Esophagus squamous epithelium (tissue), 5 donors: Measurements from ENCODE around the gene PROP1. TPM values are rescaled to one million over a fixed set of nuclear protein-coding genes. Genes with fewer than 3 reads are reported as not detected.

Experiments used
- DNase-seq: peaks from one replicate; lab custom pipeline; 2025; lab: John Stamatoyannopoulos, UW
- H3K27ac ChIP-seq, 4 donors: fragments of 200-600 bp; sonication (generic); one replicate each; pipeline ENCODE4 v1.5.1; 2016 to 2019; ENCODE audit warnings: mild to moderate bottlenecking in 1 of 4
- H3K27me3 ChIP-seq, 4 donors: fragments of 200-600 bp; sonication (generic); 1 replicate in 3 of 4; 2 replicates in 1 of 4; pipeline versions ENCODE4 v1.5.1 to v1.6.0; 2017 to 2021; ENCODE audit warnings: antibody characterized with exemption in 1 of 4
- H3K36me3 ChIP-seq, 3 donors: fragments of 200-600 bp; sonication (generic); one replicate each; pipeline ENCODE4 v1.5.1; 2016 to 2019
- H3K4me1 ChIP-seq, 3 donors: fragments of 200-600 bp; sonication (generic); one replicate each; pipeline ENCODE4 v1.5.1; 2017 to 2019
- H3K4me3 ChIP-seq, 4 donors: fragments of 200-600 bp; sonication (generic); 1 replicate in 3 of 4; 2 replicates in 1 of 4; pipeline ENCODE4 v1.5.1; 2016 to 2019; ENCODE audit warnings: mild to moderate bottlenecking in 2 of 4, moderate library complexity in 1 of 4
- H3K9me3 ChIP-seq, 3 donors: fragments of 200-600 bp; sonication (generic); one replicate each; pipeline ENCODE4 v1.5.1; 2016 to 2019
- POLR2A ChIP-seq, 4 donors: fragments of 450-650 bp; IDR thresholded peaks; one replicate each; pipeline ENCODE4 v1.6.1; 2017; ENCODE audit warnings: antibody characterized with exemption in 4 of 4, mild to moderate bottlenecking in 4 of 4, moderate library complexity in 3 of 4
- WGBS, 2 donors: methylation state at CpG; one replicate each; pipeline ENCODE4 v1.1.5; 2018; 5-methylcytosine and 5-hydroxymethylcytosine counted together
- intact Hi-C: fragments of 100-400 bp; cut with DNase I; formaldehyde crosslinking; loops from one replicate; pipeline ENCODE4 v1.15.0; 2022
- total RNA-seq, 4 donors: library from RNA; depleted of rRNA; stranded (reverse); fragments of >200 nt; gene quantifications; one replicate each; pipeline ENCODE4 v1.1.0, GENCODE V29; 2016
- TF ChIP-seq, protein P1 (sequence below), 6 experiments: fragments of 450-650 bp in 4 of 6; fragments of 200-600 bp in 2 of 6; sonication (generic) in 2 of 6; IDR thresholded peaks; one replicate each; pipeline ENCODE4 v1.5.1; 2016 to 2019; ENCODE audit warnings: antibody characterized with exemption in 6 of 6, mild to moderate bottlenecking in 4 of 6, moderate library complexity in 4 of 6
- donor health status: DM: yes; HTN: yes; CAD: no.

The PROP1 gene
- total RNA-seq, 4 donors from 2014 or later = not detected

DNA sequence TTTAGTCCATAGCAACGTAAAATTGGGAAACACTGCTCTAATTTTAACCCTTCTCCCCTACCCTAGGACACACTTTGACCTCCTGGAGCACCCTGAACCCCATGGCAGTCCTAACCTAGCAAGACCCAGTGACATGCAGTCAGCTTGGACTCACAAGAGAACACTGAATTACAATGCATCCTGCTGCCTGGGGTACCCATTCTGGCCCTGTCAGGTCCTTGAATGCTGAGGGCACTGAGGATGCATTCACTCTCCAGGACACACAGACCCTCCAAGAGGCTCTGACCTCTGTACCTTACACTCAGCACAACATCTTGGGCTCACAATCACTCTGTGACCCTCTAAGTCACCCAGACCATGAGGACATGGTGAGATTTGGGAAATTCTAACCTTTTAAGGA, 1.8 kb upstream of the PROP1 start:
- intact Hi-C loops = no loop called here
- Histone ChIP-seq H3K9me3 (no peaks in the 10 kb centered on the region), H3K4me1 (no peaks in the 10 kb centered on the region), H3K27me3 (peaks cover 0 to 77% (median 0%) of the 10 kb centered on the region in 4 donors), H3K36me3 (no peaks in the 10 kb centered on the region), H3K27ac (no peak overlapping the region), H3K4me3 (no peak overlapping the region)
- no peak for DNase-seq
- 43 to 64% methylated on average over 1 of the region's 1 CpG for WGBS, 2 donors
- TF ChIP-seq POLR2A (IDR thresholded peaks at IDR 0.05) = no peak
- TF ChIP-seq, protein P1, sequence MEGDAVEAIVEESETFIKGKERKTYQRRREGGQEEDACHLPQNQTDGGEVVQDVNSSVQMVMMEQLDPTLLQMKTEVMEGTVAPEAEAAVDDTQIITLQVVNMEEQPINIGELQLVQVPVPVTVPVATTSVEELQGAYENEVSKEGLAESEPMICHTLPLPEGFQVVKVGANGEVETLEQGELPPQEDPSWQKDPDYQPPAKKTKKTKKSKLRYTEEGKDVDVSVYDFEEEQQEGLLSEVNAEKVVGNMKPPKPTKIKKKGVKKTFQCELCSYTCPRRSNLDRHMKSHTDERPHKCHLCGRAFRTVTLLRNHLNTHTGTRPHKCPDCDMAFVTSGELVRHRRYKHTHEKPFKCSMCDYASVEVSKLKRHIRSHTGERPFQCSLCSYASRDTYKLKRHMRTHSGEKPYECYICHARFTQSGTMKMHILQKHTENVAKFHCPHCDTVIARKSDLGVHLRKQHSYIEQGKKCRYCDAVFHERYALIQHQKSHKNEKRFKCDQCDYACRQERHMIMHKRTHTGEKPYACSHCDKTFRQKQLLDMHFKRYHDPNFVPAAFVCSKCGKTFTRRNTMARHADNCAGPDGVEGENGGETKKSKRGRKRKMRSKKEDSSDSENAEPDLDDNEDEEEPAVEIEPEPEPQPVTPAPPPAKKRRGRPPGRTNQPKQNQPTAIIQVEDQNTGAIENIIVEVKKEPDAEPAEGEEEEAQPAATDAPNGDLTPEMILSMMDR (IDR thresholded peaks at IDR 0.05) = no peak

- no peaks in the 10 kb centered on the region for H3K36me3 ChIP-seq
- intact Hi-C loops = no loop called here
- no peak for TF ChIP-seq POLR2A (IDR thresholded peaks at IDR 0.05)
- TF ChIP-seq, protein P1 (IDR thresholded peaks at IDR 0.05) = no peak
- no peak overlapping the region for H3K27ac ChIP-seq
- no peak for DNase-seq
- 59 to 80% methylated on average over 4 to 6 of the region's 6 CpGs for WGBS, 2 donors
- H3K27me3 ChIP-seq = peaks cover 0 to 71% (median 0%) of the 10 kb centered on the region in 4 donors
- no peak overlapping the region for H3K4me3 ChIP-seq
- H3K4me1 ChIP-seq = no peaks in the 10 kb centered on the region
- H3K9me3 ChIP-seq = no peaks in the 10 kb centered on the region
Observed at GRCh38 chr5:177997319-177997670, 1.3 kb upstream of the PROP1 start.

GRCh38 chr5:177996660-177997318, 747 bp upstream of the PROP1 start:
- WGBS, 2 donors = 73 to 81% methylated on average over 5 to 7 of the region's 7 CpGs
- H3K4me3 ChIP-seq = no peak overlapping the region
- no peaks in the 10 kb centered on the region for H3K36me3 ChIP-seq
- H3K27ac ChIP-seq = no peak overlapping the region
- intact Hi-C loops = no loop called here
- DNase-seq = no peak
- H3K9me3 ChIP-seq = no peaks in the 10 kb centered on the region
- H3K27me3 ChIP-seq = peaks cover 0 to 67% (median 0%) of the 10 kb centered on the region in 4 donors
- no peak for TF ChIP-seq POLR2A (IDR thresholded peaks at IDR 0.05)
- TF ChIP-seq, protein P1 (IDR thresholded peaks at IDR 0.05) = no peak
- H3K4me1 ChIP-seq = no peaks in the 10 kb centered on the region

DNA sequence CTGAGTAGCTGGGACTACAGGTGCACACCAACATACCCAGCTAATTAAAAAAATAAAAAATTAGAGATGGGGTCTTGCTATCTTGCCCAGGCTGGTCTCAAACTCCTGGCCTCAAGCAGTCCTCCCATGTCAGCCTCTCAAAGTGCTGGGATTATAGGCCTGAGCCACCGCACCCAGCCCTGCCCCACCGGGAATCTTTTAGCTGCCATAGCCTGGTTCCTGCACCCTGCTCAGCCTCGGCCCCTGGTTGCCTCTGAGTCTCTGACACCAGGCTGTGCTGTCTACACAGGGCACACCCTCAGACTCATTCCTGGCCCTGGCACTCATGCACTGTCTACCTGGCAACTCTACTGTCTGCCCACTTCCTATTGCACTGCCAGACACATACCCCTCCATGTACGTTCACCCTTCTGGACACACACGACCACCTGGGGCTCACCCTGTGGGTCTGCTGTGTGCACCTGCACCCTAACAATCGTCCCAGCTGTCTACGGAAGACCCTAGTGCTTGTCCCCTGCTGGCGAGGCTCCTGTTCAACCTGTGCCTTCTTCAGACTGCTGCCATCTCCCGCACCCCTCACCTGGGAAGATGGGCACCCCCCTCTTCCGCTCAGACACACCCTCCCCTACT, 1.4 kb downstream of the PROP1 start:
- intact Hi-C loops = no loop called here
- DNase-seq = no peak
- H3K9me3 ChIP-seq = no peaks in the 10 kb centered on the region
- no peak overlapping the region for H3K4me3 ChIP-seq
- no peaks in the 10 kb centered on the region for H3K36me3 ChIP-seq
- H3K4me1 ChIP-seq = no peaks in the 10 kb centered on the region
- WGBS, 2 donors = 75 to 88% methylated on average over 8 to 9 of the region's 10 CpGs
- H3K27ac ChIP-seq = no peak overlapping the region
- H3K27me3 ChIP-seq = peaks cover 0 to 48% (median 0%) of the 10 kb centered on the region in 4 donors
- no peak for TF ChIP-seq POLR2A (IDR thresholded peaks at IDR 0.05)
- TF ChIP-seq, protein P1 (IDR thresholded peaks at IDR 0.05) = no peak

DNA sequence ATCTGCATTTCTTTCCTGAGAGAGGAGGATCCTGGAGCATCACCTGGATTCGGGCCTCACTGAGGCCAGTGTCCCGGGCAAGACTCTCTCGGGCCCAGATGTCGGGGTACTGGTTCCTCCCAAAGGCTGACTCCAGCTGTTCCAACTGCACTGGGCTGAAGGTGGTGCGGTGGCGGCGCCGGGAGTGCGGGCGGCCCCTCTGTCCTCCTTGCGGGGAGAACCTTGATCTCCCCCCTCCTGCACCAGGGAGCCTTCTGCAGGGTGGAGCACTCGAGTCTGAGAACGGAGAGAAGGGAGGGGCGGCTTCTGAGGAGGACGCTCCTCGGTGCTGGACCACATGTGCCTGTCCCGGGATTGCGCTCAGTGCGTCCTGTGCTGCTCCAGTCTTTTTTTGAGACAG, 2.0 kb downstream of the PROP1 start:
- Histone ChIP-seq H3K27me3 (peaks cover 0 to 42% (median 0%) of the 10 kb centered on the region in 4 donors), H3K36me3 (no peaks in the 10 kb centered on the region), H3K27ac (no peak overlapping the region), H3K9me3 (no peaks in the 10 kb centered on the region), H3K4me1 (no peaks in the 10 kb centered on the region), H3K4me3 (no peak overlapping the region)
- DNase-seq = no peak
- intact Hi-C loops = no loop called here
- WGBS, 2 donors = 75 to 89% methylated on average over 6 to 10 of the region's 19 CpGs
- TF ChIP-seq, protein P1 (IDR thresholded peaks at IDR 0.05) = no peak
- TF ChIP-seq POLR2A (IDR thresholded peaks at IDR 0.05) = no peak
